Stimulated activated CD4-positive, alpha-beta T cell treated with anti-CD3 and anti-CD28 coated beads, Interleukin-1b, Interleukin-23, amount 100 ng/mL, for 48 hours (primary cell): ENCODE results near the gene DNAH14.
"Not testable (repeated sequence)": the region's sequence is repeated elsewhere in the genome, so short reads cannot be mapped to it uniquely, and the experiment has no call there.

ENCODE experiments used
- DNase-seq: peaks from one replicate; pipeline ENCODE4 v3.0.0-alpha.2; 2020

The DNAH14 gene

DNA sequence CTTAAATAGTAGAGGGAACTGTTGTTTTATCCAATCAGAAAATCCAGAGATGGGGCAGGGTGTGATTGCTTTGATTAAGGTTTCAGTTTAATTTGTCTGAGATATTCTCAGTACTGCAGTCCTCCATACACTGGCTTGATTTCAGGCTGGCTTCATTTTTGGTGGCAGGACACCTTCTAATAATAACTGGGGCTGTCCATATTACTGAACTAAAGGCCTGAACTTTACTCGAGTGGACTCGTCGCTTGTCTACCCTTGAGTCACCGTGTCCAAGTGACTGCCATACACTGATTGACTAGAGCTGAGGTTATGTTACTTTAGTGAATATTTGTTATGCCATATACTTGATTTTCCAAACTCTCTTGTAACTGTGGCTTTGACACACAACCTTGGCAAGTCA lies 228.8 kb downstream of the DNAH14 start:
- no peak for DNase-seq

DNA sequence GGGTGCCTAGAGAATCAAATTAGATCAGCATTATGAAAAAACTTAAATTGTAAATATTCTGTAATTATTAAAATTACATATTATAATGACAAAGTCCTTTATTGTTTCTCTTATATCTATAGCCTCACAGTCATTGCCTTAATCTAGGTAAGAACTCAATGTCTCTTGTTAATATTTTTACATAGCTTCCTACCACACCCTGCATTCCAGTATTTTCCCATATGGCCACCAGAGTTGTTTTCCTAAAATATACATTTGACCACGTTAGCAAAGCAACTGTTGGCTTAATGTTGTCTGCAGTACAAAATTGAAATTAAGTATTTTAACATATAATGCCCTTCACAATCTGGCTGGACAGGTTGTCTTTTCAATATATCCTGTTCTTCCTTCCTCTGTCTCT lies 230.3 kb downstream of the DNAH14 start:
- no peak for DNase-seq

DNA sequence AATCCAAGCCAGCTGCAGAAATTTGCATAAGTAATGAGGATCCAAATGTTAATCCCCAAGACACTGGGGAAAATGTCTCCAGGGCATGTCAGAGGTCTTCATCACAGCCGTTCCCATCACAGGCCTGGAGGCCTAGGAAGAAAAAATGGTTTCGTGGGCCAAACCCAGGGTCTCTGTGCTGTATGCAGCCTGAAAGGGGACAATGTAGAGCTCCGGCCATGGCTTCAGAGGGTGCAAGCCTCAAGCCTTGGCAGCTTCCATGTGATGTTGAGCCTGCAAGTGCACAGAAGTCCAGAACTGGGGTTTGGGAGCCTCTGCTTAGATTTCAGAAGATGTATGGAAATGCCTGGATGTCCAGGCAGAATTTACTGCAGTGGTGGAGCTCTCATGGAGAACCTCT lies 247.9 kb downstream of the DNAH14 start:
- DNase-seq = not testable (repeated sequence)

DNA sequence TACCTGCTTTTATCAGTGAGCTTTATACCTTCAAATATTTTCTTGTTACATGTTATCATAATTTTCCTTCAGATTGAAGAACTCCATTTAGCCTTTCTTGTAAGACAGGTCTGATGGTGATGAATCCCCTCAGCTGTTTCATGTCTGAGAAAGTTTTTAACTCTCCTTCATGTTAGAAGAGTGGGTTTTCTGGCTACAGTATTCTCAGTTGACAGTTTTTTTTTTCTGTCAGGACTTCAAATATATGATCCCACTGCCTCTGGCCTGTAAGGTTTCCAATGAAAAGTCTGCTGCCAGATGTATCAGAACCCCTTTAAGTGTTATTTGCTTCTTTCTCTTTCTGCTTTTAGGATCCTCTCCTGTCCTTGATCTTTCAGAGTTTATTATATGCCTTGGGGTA lies 250.2 kb downstream of the DNAH14 start:
- DNase-seq = no peak

DNA sequence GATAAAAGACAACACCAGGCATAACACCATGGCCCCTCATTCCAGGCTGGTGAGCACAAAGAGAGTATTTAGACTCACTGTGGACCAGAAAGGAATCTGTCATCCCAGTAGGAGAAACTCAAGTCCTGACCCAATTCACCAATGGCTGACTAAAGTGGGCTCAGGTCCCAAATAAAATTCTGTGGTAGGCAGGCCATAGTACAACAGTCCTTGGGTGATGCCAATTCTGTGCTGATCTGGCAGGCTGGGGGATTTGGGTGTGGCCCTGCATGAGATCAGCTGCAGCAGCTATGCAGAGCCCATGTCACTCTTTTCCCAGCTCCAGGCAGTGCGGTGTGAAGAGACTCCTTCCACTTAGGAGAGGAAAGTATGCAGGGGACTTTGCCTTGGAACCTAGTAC lies 253.2 kb downstream of the DNAH14 start:
- no peak for DNase-seq

DNA sequence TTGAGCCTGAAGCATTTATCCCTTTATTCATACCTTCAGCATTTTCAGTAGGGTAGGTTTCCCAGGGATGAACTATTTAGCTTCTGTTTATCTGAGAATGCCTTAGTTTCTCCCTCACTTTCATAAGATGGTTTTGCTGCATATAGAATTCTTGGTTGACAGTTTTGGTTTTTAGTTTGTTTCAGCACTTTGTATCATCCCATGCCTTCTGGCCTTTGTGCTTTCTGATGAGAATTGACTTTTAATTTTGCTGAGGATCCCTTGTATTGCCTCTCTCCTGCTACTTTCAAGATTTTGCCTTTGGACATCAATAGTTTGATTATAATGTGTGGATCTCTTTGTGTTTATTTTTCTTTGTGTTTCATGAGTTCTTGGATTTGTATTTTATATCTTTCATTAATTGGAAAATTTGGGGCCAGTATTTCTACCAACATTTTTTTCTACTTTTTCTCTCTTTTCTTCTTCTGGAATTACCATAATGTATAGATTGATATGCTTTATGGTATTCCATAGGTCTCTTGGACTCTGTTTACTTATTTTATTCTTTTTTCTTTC lies 261.8 kb downstream of the DNAH14 start:
- no peak for DNase-seq

DNA sequence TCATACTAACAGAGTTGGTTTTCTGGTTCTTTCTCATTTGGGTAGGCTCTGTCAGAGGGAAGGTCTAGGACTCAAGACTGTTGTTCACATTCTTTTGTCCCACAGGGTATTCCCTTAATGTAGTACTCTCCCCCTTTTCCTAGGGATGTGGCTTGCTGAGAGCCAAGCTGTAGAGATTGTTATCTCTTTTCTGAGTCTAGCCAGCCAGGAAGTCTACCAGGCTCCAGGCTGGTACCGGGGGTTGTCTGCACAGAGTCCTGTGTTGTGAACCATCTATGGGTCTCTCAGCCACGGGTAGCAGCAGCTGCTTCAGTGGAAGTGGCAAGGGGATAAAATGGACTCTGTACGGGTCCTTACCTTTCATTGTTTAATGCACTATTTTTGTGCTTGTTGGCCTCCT lies 272.0 kb downstream of the DNAH14 start:
- DNase-seq = no peak

DNA sequence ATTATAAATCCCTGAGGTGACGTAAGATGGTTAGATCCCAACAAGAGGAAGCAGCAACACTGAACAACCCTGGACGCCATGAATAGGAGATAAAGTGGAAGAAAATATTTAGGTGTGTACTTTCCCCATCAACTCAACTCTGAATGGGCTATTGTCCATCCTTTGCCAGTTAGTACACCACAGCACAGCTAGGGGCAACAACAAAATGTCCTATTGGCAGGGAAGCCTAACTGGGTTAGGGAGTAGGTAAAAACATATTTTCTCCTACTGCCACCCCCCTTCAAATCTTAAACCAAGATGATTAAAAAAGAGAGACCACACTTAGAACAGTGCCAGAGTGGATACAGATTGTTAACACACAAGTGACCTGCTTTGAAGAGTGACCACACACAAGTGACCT lies 278.3 kb downstream of the DNAH14 start:
- DNase-seq = no peak

DNA sequence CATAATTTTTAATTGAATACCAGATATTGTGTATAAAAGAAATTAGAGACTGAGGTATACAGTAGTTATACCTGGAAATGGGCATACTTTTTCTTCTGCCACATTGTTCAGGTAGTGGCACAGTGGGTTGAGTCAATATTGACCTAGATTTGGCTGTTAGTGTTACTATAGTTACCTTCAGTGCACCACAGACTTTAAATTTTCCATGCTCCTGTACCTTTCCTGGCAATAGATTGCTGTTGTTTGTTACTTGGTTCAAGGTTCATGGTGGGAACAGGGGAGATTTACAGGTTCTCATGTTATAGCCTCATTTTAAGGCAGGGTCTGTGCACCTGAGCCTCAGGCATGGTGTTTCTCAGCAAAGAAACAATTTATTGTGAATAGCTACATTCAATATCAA lies 279.7 kb downstream of the DNAH14 start:
- DNase-seq = no peak

DNA sequence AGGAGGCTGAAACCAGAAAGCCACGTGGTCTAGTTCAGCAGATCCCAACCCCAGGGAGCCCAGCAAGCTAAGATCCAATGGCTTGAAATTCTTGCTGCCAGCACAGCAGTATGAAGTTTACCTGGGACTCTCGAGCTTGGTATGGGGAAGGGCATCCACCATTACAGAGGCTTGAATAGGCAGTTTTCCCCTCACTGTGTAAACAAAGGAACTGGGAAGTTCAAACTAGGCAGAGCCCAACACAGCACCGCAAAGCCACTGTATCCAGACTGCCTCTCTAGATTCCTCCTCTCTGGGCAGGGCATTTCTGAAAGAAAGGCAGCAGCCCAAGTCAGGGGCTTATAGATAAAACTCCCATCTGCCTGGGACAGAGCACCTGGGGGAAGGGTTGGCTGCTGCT lies 280.7 kb downstream of the DNAH14 start:
- not testable (repeated sequence) for DNase-seq

DNA sequence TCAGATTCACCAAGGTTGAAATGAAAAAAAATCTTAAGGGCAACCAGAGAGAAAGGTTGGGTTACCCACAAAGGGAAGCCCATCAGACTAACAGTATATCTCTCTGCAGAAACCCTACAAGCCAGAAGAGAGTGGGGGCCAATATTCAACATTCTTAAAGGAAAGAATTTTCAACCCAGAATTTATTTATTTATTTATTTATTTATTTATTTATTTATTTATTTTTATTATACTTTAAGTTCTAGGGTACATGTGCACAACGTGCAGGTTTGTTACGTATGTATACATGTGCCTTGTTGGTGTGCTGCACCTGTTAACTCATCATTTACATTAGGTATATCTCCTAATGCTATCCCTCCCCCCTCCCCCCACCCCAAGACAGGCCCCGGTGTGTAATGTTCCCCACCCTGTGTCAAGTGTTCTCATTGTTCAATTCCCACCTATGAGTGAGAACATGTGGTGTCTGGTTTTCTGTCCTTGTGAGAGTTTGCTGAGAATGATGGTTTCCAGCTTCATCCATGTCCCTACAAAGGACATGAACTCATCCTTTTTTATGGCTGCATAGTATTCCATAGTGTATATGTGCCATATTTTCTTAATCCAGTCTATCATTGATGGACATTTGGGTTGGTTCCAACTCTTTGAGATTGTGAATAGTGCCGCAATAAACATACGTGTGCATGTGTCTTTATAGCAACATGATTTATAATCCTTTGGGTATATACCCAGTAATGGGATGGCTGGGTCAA lies 282.4 kb downstream of the DNAH14 start:
- not testable (repeated sequence) for DNase-seq

DNA sequence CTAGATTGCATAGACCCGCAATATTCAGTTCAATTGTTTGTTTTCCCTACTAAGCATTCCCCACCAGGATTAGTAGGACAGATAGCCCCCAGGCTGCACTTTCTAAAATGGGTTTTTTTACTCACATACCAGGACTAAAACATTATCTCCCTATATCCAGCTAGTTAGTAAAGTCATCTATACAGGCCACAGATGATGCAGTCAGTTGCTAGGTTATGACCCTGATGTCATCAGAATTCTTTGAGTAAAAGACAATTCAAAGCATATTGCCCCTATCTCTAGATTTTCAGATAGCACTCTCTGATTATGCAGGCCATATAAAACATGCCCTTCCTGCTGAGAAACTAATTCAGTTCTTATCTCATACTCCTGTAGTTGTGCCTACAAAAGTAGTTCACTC lies 294.8 kb downstream of the DNAH14 start:
- no peak for DNase-seq

DNA sequence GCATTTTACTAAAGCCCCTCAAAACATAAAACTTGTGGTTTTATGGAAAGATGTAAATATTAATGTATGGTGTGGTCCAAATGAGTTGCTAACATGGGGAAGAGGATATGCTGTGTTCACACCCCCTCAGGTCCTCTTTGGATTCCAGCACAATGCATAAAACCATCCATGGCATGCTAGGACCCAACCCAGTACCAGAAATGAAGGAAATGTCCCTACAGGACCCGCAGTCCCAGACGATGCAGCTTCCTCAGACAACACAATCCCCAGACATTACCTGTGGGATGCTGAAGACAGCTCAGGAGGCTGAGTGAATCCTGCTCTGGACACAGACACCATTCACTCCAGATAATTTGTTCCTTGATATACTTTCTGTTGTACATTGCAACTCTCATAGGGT lies 296.2 kb downstream of the DNAH14 start:
- no peak for DNase-seq

DNA sequence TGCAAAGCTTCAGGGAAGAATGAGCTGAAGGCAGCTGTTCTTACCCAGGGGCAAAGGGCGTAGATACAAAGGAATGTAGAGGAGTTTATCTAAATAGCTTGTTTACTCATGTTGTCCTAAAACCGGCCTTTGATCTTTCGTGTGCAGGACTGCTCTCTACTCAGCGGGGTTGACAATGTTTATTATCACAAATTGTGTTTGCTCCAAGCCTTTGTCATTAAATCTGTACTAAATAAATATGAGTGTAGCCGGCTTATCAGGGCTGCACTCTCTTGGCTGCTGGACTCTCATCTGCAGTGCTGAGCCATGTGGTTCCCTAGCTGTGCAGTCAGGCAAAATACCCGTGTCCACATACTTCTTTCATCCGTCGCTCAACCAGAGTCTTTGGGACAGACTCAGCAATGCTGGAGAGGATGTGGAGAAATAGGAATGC lies 299.4 kb downstream of the DNAH14 start:
- DNase-seq = no peak

DNA sequence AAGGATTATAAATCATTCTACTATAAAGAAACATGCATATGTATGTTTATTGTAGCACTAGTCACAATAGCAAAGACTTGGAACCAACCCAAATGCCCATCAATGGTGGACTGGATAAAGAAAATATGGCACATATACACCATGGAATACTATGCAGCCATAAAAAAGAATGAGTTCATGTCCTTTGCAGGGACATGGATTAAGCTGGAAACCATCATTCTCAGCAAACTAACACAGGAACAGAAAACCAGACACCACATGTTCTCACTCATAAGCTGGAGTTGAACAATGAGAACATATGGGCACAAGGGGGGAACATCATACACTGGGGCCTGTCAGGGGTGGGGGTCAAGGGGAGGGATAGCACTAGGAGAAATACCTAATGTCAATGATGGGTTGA lies 300.0 kb downstream of the DNAH14 start:
- not testable (repeated sequence) for DNase-seq

DNA sequence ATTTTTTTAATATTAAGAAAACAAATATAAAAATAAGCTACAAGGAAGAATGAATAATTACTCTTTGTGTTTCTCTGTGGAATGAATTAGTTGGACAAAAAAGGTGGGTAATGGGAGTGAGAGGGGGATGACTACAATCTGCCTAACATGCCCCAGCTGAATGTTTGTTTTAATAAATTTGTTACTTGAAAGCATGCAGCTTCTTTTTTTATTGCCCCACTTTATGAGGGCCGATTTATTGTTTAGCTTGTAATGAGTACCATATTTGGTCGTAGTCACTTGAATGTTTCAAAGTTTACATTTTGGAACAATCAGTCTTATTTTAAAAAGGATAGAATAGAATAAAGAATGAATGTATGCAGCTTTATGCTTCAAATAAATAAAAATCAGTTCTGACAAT lies 301.0 kb downstream of the DNAH14 start:
- DNase-seq = no peak

DNA sequence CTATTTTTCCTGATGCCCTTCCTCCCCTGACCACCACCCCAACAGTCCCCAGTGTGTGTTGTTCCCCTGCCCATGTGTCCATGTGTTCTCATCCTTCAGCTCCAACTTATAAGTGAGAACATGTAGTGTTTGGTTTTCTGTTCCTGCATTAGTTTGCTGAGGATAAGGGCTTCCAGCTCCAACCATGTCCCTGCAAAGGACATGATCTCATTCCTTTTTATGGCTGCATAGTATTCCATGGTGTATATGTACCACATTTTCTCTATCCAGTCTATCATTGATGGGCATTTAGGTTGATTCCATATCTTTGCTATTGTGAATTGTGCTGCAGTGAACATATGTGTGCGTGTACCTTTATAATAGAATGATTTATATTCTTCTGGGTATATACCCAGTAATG lies 303.5 kb downstream of the DNAH14 start:
- DNase-seq = not testable (repeated sequence)

DNA sequence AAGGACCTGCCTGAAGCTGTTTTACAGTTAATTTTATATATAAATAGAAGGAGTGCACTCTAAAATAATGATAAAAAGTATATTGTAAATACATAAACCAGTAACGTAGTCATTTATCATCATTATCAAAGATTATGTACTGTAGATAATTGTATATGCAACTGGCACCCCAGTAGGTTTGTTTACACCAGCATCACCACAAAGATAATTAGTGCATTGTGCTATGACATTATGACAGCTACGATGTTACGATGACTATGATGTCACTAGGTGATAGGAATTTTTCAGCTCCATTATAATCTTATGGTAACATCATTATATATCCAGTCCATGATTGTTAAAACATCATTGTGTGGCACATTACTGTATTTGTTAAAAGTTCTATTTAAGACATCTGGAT lies 313.1 kb downstream of the DNAH14 start:
- DNase-seq = no peak

DNA sequence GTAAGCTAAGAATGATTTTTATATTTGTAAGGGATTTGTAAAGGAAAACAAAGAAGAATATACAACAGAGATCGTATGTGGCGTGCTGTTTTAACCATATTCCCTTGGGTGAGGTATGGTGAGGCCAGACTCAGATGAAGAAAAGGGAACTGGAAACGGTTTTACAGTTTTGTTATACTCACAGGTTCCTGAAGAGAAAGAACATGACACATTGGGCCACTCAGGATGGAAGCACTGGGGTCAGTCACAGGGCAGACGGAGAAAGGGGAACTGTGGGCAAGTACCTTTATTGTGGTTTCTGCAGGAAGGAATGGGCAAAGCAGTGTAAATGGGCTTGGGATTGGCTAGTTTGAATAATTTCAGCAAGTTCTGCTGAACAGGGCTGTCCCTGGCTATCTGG lies 321.0 kb downstream of the DNAH14 start:
- no peak for DNase-seq

DNA sequence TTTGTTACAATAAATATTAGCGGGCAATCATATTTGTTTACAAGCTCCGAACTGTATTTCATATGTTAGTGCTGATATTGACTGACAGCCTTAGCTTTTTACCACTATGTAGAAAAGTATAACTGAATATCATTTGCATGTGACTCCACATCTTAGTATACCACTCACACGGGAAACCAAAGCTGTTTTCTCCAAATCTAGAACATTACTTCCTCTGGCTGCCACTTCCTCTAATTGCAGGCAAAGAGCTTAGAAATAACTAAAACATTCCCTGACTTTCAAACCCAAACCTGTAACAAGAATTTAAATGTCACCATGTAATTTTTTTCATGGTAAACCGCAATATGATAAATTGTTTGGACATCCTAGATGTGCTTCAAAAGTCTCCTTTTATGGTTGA lies 323.7 kb downstream of the DNAH14 start:
- no peak for DNase-seq

DNA sequence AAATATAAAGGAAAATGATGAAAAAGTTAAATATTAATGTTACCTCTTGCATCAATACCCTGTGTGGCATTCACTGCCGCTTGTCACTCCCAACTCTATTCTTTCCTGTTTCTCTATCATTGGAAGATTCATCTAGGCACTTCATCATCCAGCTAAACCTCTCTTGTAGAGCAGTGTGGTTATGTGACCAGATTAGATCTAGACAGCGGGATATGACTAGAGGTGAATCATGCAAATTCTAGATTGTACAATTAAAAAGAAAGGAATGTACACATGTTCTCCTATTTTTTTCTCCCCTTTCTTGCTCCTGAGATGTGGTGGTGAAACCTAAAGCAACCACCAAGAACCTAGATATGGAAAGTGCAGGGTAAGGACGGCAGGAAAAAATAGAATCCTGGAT lies 324.3 kb downstream of the DNAH14 start:
- DNase-seq = no peak

DNA sequence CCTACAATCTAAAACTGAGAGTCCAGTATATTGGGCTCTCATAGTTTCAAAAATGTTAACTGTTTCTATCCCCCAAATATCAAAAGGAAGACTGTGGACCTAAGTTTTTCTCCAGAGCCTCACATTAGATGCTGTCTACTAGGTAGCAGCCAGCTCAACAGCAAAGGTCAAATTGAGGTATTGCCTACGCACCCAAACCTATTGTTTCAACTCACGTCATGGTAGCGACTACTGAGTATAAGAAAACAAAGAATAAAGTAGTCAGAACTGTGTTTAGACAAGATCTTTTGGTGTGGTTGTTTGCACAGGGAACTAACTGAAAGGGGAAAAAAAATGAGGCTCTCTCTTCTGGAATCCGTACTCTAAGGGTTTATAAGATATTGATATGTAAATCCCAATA lies 325.2 kb downstream of the DNAH14 start:
- no peak for DNase-seq

DNA sequence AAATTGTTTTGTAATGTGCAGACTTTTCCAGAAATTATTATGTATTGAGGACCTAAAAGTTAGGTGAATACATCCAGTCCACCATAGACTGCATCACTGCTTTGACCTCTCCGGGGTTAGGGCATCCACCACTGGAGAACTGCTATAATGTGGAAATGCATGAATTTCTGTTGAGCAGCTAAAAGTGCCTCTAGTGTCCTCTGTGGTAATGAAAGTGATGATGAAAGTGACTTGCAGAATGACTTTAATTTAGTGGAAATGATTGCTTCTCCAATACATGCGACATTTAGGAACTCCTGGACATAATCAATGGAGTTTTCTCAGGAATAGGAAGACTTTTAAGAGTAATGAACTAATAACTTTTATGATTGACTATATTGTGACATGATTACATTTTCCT lies 327.6 kb downstream of the DNAH14 start:
- DNase-seq = no peak

DNA sequence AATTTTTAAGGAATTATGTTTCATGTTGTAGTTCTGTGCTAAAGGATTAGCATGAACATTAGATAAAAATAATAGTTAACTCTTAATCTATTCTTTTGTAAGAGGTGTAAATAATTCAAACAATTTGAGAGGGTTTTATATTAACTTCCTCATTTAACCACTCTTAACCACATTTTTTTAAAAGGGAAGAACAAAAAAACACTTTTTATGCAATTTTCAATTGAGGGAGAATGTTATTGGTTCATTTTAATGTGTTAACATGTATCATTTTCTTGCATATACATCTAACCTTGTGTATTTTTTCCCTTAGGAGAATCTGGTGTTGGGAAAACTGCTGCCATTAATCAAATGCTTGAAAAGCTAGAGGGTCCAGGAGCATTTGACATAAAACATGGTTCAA lies 329.3 kb downstream of the DNAH14 start:
- DNase-seq = no peak

DNA sequence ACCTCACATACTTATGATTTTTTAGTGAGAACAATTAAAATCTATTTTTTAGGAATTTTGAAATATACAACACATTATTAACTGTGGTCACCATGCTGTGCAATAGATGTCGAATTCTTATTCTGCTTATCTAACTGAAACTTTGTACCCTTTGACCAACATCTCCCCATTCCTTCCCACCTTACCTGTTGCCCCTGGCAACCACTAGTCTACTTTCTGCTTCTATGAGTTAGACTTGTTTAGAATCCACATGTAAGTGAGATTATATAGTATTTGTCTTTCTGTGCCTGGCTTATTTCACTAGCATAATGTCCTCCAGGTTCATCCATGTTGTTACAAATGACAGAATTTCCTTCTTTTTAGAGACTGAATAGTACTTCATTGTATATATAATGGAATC lies 330.1 kb downstream of the DNAH14 start:
- DNase-seq = no peak
